ENCODE measurements around the gene RUNX3.
"Not testable (repeated sequence)": the region's sequence is repeated elsewhere in the genome, so short reads cannot be mapped to it uniquely, and the experiment has no call there.

The RUNX3 gene

DNA sequence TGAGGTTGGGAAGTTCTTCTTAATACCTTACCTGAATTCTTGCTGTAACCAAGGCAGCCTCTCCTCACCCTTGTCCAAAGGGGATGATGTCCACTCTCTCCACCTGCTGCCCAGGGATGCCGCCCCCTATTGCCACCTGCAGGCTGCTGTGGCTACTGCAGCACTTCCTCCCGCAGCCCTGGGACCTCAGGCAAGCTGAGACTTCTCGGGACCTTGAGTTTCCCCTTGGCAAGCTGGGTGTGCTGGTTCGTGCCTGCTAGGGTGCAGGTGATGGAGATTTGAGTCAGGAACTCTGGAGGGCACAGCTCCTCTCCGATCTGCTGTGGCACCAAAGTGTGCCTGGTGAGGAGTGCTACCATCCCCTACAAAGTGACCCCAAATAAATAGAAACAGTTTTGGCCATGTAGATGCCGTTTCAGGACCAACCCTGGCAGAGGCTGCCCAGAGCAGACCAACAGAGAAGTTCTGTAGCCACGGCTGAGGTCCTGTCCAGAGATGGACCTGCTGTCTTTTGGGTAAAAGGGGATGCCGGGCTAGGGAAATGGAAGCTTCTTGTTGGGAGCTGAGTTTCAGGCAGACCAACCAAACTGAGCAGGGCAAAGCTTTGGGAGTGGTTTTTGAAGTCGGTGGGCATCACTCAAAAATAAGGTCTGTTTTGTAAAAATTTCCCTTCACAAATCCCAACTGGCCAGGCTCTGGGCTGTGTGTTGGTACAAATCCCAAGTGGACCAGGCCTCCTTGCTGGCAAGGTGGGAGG, 31.7 kb downstream of the RUNX3 start:
- Histone ChIP-seq H3K9ac (no peak overlapping the region), H3K27me3 (0 out of 2 replicates have a peak, but pooled peaks cover 3% of the 10 kb centered on the region), H3K36me3 (no peaks in the 10 kb centered on the region), H4K20me1 (no peaks in the 10 kb centered on the region), H3K4me2 (no peak overlapping the region), H3K4me3 (no peak overlapping the region), H3K4me1 (peaks cover 20% of the 10 kb centered on the region), H3K9me3 (no peaks in the 10 kb centered on the region), H3K27ac (no peak overlapping the region)
- TF ChIP-seq Cebpa-rat (IDR thresholded peaks at IDR 0.05): no peak

DNA sequence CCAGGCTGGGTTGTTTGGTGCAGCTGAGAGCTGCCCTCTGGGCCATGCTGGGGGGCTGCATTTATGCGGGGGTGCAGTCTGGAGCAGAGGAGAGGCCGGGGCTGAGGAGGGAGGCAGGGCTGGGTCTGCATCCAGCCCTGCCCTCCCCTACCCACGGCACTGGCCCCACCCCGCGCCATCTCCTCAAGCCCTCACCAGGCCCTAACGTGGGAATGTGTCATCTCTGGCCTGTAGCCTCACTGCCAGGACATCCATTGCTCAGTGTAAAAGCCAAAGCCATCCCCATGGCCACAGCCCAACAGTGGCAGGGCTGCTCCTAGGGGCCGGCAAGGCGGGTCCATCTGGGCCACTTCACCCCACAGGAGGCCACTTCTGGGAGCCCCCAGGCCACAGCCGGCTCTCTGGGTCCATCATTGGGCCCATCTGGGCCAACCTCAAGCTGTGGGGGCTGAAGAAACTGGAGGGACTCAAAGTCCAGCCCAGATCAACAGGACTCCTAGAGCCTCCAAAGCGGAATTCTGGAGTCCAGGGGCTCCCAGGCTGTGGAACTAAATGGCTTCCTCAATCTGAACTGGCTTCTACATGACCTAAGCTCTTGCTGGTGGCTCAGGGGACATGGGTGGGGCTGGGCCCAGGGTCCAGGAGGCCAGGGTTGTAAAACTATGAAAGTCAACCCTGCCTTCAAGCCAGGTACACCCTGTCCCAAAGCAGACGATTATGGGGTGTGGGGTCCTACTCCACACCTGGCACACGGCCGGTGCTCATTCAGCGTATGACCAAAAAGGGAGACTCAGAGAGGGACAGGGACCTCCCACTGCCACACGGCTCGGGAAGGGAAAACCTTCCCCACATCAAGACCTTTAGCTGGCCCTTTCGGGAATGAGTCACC, 32.6 kb downstream of the RUNX3 start:
- H3K4me1 ChIP-seq: peaks cover 20% of the 10 kb centered on the region
- TF ChIP-seq Cebpa-rat (IDR thresholded peaks at IDR 0.05): no peak
- peak overlapping the region; percentile 37; the same call in 1 of the 2 replicates for H3K4me2 ChIP-seq
- H3K9ac ChIP-seq: no peak overlapping the region
- H4K20me1 ChIP-seq: no peaks in the 10 kb centered on the region
- peaks cover 5% of the 10 kb centered on the region for H3K9me3 ChIP-seq
- no peaks in the 10 kb centered on the region for H3K36me3 ChIP-seq
- H3K4me3 ChIP-seq: no peak overlapping the region
- no peak overlapping the region for H3K27ac ChIP-seq
- H3K27me3 ChIP-seq: 0 out of 2 replicates have a peak, but pooled peaks cover 3% of the 10 kb centered on the region

DNA sequence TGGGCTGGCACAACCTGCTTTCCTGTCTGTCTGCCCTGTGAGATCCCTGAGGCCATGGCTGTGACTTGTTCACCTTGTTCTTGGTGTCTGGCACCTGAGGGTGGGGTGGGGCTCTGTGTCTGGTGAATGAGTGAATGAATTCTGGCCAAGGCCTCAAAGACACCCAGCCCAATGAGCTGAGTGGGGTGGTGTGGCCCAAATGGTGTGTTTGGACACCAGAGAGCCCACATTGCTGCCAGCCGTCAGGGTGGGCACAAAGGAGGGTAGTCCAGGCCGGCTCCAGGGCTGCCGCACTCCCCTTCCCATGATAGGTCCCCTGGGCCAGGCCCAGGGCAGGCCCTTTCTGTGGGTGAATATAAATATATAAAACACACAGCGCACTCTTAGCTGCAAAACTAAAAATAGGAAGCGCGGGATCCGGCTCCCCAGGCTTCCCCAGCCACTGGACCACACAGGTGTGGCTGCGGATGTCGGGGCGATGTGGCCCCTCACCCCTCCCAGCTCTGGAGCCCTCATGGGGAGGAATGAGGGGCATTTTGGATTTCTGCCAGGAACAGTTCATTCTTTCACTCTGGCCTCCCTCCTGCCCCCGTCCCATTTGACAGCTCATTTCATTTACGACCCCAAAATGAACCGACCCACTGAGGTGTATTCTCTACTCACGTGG, 33.3 kb downstream of the RUNX3 start:
- no peak overlapping the region for H3K4me3 ChIP-seq
- H3K27me3 ChIP-seq: 0 out of 2 replicates have a peak, but pooled peaks cover 3% of the 10 kb centered on the region
- peaks cover 12% of the 10 kb centered on the region for H3K9me3 ChIP-seq
- no peaks in the 10 kb centered on the region for H4K20me1 ChIP-seq
- no peak for TF ChIP-seq Cebpa-rat (IDR thresholded peaks at IDR 0.05)
- H3K4me2 ChIP-seq: peak overlapping the region; percentile 37
- no peak overlapping the region for H3K27ac ChIP-seq
- H3K9ac ChIP-seq: no peak overlapping the region
- H3K4me1 ChIP-seq: peaks cover 20% of the 10 kb centered on the region
- no peaks in the 10 kb centered on the region for H3K36me3 ChIP-seq

DNA sequence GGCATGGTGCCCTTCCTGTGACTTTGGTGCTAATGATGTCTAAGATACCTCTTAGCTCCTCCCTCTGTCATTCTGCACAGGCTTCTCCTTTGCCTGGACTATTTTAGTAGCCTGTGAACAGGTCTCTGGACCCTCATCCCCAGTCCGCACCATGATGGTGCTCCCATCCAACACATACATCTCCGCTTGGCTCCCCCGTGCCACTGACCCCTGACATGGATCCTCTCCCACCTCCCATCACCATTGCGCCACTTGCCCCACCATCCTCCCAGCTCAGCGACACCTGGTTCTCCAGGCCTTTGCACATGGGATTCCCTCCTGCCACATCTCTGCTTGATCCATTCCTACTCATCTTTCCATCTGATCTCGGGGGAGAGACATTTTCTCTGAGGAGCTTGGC, 33.9 kb downstream of the RUNX3 start:
- Histone ChIP-seq H3K27ac (no peak overlapping the region), H3K4me2 (no peak overlapping the region), H4K20me1 (no peaks in the 10 kb centered on the region), H3K9ac (no peak overlapping the region), H3K4me3 (no peak overlapping the region), H3K4me1 (peaks cover 17% of the 10 kb centered on the region), H3K36me3 (no peaks in the 10 kb centered on the region), H3K27me3 (0 out of 2 replicates have a peak, but pooled peaks cover 3% of the 10 kb centered on the region), H3K9me3 (peaks cover 18% of the 10 kb centered on the region)
- no peak for TF ChIP-seq Cebpa-rat (IDR thresholded peaks at IDR 0.05)

DNA sequence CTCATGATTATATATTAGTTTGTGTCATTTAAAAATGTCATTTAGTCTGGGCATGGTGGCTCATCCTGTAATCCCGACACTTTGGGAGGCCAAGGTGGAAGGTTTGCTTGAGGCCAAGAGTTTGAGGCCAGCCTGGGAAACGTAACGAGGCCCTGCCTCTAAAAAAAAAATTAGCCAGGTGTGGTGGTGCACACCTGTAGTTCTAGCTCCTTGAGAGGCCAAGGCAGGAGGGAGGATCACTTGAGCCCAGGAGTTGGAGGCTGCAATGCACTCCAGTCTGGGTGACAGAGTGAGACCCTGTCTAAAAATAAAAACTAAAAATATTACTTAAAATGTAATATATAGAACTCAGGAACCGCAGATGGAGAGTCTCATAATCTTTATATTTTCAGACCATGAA, 34.6 kb downstream of the RUNX3 start:
- H3K27ac ChIP-seq: no peak overlapping the region
- no peak overlapping the region for H3K4me3 ChIP-seq
- TF ChIP-seq Cebpa-rat (IDR thresholded peaks at IDR 0.05): no peak
- H3K27me3 ChIP-seq: 0 out of 2 replicates have a peak, but pooled peaks cover 3% of the 10 kb centered on the region
- H4K20me1 ChIP-seq: no peaks in the 10 kb centered on the region
- H3K4me1 ChIP-seq: peaks cover 11% of the 10 kb centered on the region
- H3K9me3 ChIP-seq: peaks cover 24% of the 10 kb centered on the region
- H3K4me2 ChIP-seq: no peak overlapping the region
- H3K9ac ChIP-seq: no peak overlapping the region
- H3K36me3 ChIP-seq: no peaks in the 10 kb centered on the region

DNA sequence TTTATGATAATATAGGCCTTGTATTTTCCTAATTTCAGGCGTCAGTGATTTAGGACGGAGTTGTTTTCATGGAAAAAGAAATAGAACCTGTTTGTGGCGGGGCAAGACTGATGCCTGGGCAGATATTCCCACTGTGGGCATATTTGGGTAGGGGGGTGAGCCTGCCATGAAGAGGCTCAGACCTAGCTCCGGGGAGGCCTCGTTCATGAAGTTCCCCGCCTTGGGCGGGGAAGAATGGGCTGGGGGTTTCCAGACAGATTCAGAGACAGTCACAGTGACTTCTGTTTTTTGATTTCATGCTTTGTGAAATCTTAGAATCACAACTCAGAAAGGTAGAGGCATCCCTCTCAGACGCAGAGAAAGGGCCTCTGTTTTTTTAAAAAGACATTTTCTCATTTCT, 36.1 kb downstream of the RUNX3 start:
- Histone ChIP-seq H3K4me3 (no peak overlapping the region), H4K20me1 (no peaks in the 10 kb centered on the region), H3K9ac (no peak overlapping the region), H3K27ac (no peak overlapping the region), H3K4me2 (no peak overlapping the region), H3K4me1 (peaks cover 6% of the 10 kb centered on the region), H3K9me3 (peaks cover 24% of the 10 kb centered on the region), H3K36me3 (no peaks in the 10 kb centered on the region), H3K27me3 (no peaks in the 10 kb centered on the region)
- no peak for TF ChIP-seq Cebpa-rat (IDR thresholded peaks at IDR 0.05)

DNA sequence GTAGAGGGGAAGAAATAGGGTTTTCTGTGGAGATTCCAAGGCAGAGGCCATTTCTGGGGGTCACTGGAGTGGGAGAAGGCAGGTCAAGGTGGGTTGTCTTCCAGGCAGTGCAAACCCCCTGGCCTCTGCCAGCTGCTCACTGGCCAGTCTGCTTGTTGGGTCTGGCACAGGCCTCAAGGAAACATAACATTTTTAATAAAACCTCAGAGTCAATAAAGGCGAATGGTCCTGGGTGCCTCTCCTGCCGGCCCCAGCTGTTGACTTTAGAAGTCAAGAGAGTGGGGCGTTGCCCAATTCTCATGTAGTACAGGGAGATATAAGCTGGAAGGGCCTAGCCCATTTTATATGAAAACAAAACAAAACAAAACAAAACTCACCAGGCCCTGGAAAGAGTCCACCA, 36.6 kb downstream of the RUNX3 start:
- H3K27ac ChIP-seq: no peak overlapping the region
- no peaks in the 10 kb centered on the region for H4K20me1 ChIP-seq
- no peak overlapping the region for H3K4me2 ChIP-seq
- no peaks in the 10 kb centered on the region for H3K27me3 ChIP-seq
- H3K36me3 ChIP-seq: no peaks in the 10 kb centered on the region
- H3K9me3 ChIP-seq: peaks cover 24% of the 10 kb centered on the region
- TF ChIP-seq Cebpa-rat (IDR thresholded peaks at IDR 0.05): no peak
- no peak overlapping the region for H3K9ac ChIP-seq
- peaks cover 6% of the 10 kb centered on the region for H3K4me1 ChIP-seq
- H3K4me3 ChIP-seq: no peak overlapping the region

DNA sequence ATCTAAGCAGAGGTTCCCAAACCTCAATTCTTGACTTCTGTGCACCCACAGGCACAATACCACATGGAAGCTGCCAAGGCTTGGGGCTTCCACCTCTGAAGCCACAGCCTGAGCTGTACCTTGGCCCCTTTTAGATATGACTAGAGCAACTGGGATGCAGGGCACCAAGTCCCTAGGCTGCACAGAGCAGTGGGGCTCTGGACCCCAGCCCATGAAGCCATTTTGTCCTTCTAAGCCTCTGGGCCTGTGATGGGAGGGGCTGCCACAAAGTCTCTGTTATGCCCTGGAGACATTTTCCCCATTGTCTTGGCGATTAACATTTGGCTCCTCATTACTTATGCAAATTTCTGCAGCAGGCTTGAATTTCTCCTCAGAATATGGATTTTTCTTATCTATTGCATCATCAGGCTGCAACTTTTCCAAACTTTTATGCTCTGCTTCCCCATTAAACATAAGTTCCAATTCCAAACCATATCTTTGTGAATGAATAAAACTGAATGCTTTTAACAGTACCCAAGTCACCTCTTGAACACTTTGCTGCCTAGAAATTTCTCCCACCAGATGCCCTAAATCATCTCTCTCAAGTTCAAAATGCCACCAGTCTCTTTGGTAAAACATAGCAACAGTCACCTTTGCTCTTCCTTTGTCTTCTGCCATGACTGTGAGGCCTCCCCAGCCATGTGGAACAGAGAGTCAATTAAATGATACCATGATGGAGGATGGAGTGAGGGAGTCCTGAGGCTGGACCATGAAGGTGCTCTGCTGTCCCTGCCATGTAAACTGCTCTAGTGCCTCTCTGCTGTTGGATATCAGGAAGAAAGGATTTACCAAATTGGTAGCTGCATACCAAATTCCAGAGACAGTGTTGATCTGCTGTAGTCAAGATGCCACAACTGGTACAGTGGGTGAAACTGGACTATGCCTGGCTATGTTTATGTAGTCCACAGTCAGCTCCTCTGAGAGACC, 37.6 kb downstream of the RUNX3 start:
- no peak overlapping the region for H3K27ac ChIP-seq
- peak; percentile 61; the same call in 1 of the 2 replicates for TF ChIP-seq Cebpa-rat (IDR thresholded peaks at IDR 0.05)
- H3K9ac ChIP-seq: no peak overlapping the region
- H3K4me2 ChIP-seq: no peak overlapping the region
- peaks cover 24% of the 10 kb centered on the region for H3K9me3 ChIP-seq
- no peaks in the 10 kb centered on the region for H3K36me3 ChIP-seq
- peaks cover 6% of the 10 kb centered on the region for H3K4me1 ChIP-seq
- H3K4me3 ChIP-seq: no peak overlapping the region
- H4K20me1 ChIP-seq: no peaks in the 10 kb centered on the region
- H3K27me3 ChIP-seq: no peaks in the 10 kb centered on the region

DNA sequence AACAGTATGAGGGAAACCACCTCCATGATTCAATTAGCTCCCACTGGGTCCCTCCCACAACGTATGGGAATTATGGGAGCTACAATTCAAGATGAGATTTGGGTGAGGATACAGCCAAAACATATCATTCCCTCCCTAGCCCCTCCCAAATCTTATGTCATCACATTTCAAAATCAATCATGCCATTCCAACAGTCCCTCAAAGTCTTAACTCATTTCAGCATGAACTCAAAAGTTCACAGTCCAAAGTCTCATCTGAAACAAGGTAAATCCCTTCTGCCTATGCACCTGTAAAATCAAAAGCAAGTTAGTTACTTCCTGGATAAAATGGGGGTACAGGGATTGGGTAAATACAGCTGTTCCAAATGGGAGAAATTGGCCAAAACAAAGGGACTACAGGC, 38.7 kb downstream of the RUNX3 start:
- H3K27ac ChIP-seq, H3K4me3 ChIP-seq, H3K27me3 ChIP-seq, H3K4me1 ChIP-seq, H3K4me2 ChIP-seq, H4K20me1 ChIP-seq, H3K9ac ChIP-seq, H3K36me3 ChIP-seq: not testable (repeated sequence)
- H3K9me3 ChIP-seq: peaks cover 24% of the 10 kb centered on the region

Measured in BLaER1 (cell line).